Sigmoid colon (tissue), 7 donors: ENCODE results near the gene SREBF1. TPM values are rescaled to one million over a fixed set of nuclear protein-coding genes. Genes with fewer than 3 reads are reported as not detected.

Source experiments
- DNase-seq: peaks from one replicate; pipeline ENCODE4 v3.0.0-alpha.2; 2019
- H3K27ac ChIP-seq, 4 donors: fragments of 200-600 bp; sonication (generic); one replicate each; pipeline ENCODE4 v1.5.1; 2016 to 2019; ENCODE audit warnings: mild to moderate bottlenecking in 1 of 4
- H3K27me3 ChIP-seq, 3 donors: fragments of 200-600 bp; sonication (generic); one replicate each; pipeline ENCODE4 v1.5.1; 2019; ENCODE audit warnings: mild to moderate bottlenecking in 1 of 3
- H3K36me3 ChIP-seq, 4 donors: fragments of 200-600 bp; sonication (generic); one replicate each; pipeline ENCODE4 v1.5.1; 2016 to 2019
- H3K4me1 ChIP-seq, 4 donors: fragments of 200-600 bp; sonication (generic); one replicate each; pipeline ENCODE4 v1.5.1; 2017 to 2019
- H3K4me3 ChIP-seq, 4 donors: fragments of 200-600 bp; sonication (generic); one replicate each; pipeline ENCODE4 v1.5.1; 2017 to 2019; ENCODE audit warnings: mild to moderate bottlenecking in 2 of 4, moderate library complexity in 1 of 4
- H3K9me3 ChIP-seq, 4 donors: fragments of 200-600 bp in 3 of 4; sonication (generic) in 3 of 4; one replicate each; pipeline versions ENCODE4 v1.5.1 to v1.6.1; 2013 to 2019
- CTCF ChIP-seq, 4 experiments: fragments of 450-650 bp in 3 of 4; fragments of 200-600 bp in 1 of 4; IDR thresholded peaks; one replicate each; pipeline ENCODE4 v1.5.1; 2016 to 2019; ENCODE audit warnings: antibody characterized with exemption in 4 of 4, mild to moderate bottlenecking in 3 of 4, moderate library complexity in 2 of 4
- EP300 ChIP-seq, 4 donors: sonication (generic); formaldehyde crosslinking; IDR thresholded peaks; one replicate each; pipeline ENCODE4 v1.6.1; 2017; ENCODE audit warnings: antibody characterized with exemption in 4 of 4
- POLR2A ChIP-seq, 2 donors: fragments of 450-650 bp; IDR thresholded peaks; one replicate each; pipeline ENCODE4 v1.6.1; 2016; ENCODE audit warnings: antibody characterized with exemption in 2 of 2, mild to moderate bottlenecking in 2 of 2, moderate library complexity in 2 of 2
- POLR2AphosphoS5 ChIP-seq, 4 donors: sonication (generic); formaldehyde crosslinking; IDR thresholded peaks; one replicate each; pipeline ENCODE4 v1.6.1; 2017; ENCODE audit warnings: antibody characterized with exemption in 4 of 4
- WGBS, 2 donors: extraction: QIAGEN DNeasy Blood & Tissue Kit; methylation state at CpG; one replicate each; pipeline ENCODE4 v1.1.7; 2013; 5-methylcytosine and 5-hydroxymethylcytosine counted together
- intact Hi-C: fragments of 100-400 bp; cut with DNase I; formaldehyde crosslinking; loops from one replicate; pipeline ENCODE4 v1.15.1; 2023
- polyA plus RNA-seq, 3 donors: library from polyadenylated mRNA; stranded (reverse); fragments of 200-250 nt; gene quantifications; one replicate each; pipeline ENCODE4 v1.2.3, GENCODE V29; 2013
- total RNA-seq, 4 donors: library from RNA; depleted of rRNA; stranded (reverse); fragments of >200 nt; gene quantifications; one replicate each; pipeline ENCODE4 v1.1.0, GENCODE V29; 2016
- donor health status: healthy with polysubstance abuse.
- donor health status: Bipolar disorder and iron deficiency.
- donor health status: healthy.

SREBF1 gene
- total and polyA plus RNA-seq, 7 donors = 10.2 to 172 (median 38.6) TPM

DNA sequence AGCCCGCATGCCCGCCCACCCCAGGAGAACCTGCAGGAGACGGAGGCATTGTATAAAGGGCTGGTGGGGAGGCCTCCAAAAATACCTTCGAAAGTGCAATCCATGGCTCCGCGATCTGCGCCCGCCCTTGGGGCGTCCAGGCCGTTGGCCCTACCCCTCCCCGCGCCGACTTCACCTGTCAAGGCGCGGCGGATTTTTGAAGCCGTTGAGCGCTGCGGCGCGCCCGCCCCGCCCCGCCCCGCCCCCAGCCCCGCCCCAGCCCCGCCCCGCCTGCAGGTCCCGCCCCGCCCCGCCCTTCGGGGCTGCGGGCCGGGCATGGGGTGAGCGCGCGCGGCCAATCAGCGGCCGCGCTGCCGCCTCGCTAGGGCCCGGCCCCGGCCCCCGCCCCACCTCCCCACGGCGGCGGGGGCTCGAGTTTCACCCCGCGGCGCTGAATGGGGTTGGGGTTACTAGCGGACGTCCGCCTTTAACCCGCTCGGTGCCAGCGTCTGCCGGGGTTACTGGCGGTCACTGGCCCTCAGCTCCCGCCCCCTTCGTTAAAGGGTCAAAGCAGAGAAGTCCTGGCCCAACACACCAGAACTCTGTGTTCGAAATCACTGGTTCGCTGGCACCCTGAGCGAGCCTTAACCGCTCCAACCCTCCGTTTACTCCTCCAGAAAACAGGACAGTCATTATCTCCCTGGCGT is 13.2 kb downstream of the SREBF1 start:
- intact Hi-C loops = loop anchor here (2.0 kb wide), 1 partner anchor 13 kb away; the partner anchor contains the start of gene SREBF1
- Histone ChIP-seq H3K27me3 (no peaks in the 10 kb centered on the region), H3K36me3 (peaks cover 10 to 21% (median 12%) of the 10 kb centered on the region in 4 donors), H3K4me3 (peak overlapping the region; percentile 32 to 55 (median 52)), H3K9me3 (no peaks in the 10 kb centered on the region), H3K4me1 (peaks cover 0 to 86% (median 81%) of the 10 kb centered on the region in 4 donors), H3K27ac (peak overlapping the region; percentile 83 to 90 (median 86))
- peak; percentile 96 for DNase-seq
- no peak for TF ChIP-seq CTCF (IDR thresholded peaks at IDR 0.05)
- peak in 1 of 4 donors; percentile 53 for TF ChIP-seq EP300 (IDR thresholded peaks at IDR 0.05)
- TF ChIP-seq POLR2A (IDR thresholded peaks at IDR 0.05) = peak in 1 of 2 donors; percentile 48
- TF ChIP-seq POLR2AphosphoS5 (IDR thresholded peaks at IDR 0.05) = peak in 3 of 4 donors; percentile 63 to 68 (median 64)
- WGBS, 2 donors = 1 to 2% methylated on average over 69 of the region's 69 CpGs

- intact Hi-C loops = loop anchor here (2.0 kb wide), 1 partner anchor 14 kb away; the partner anchor contains the start of gene SREBF1
- DNase-seq = no peak
- peak overlapping the region; percentile 44 to 90 (median 84) for H3K27ac ChIP-seq
- H3K9me3 ChIP-seq = no peaks in the 10 kb centered on the region
- H3K27me3 ChIP-seq = no peaks in the 10 kb centered on the region
- peaks cover 11 to 27% (median 17%) of the 10 kb centered on the region in 4 donors for H3K36me3 ChIP-seq
- peak overlapping the region; percentile 32 to 55 (median 52) for H3K4me3 ChIP-seq
- 18 to 62% methylated on average over 3 of the region's 3 CpGs for WGBS, 2 donors
- peaks cover 0 to 95% (median 84%) of the 10 kb centered on the region in 4 donors for H3K4me1 ChIP-seq
- TF ChIP-seq POLR2A (IDR thresholded peaks at IDR 0.05) = no peak
- no peak for TF ChIP-seq EP300 (IDR thresholded peaks at IDR 0.05)
- TF ChIP-seq POLR2AphosphoS5 (IDR thresholded peaks at IDR 0.05) = no peak
- no peak for TF ChIP-seq CTCF (IDR thresholded peaks at IDR 0.05)
Observed at GRCh38 chr17:17822616-17823015, 14.2 kb downstream of the SREBF1 start.

GRCh38 chr17:17822189-17822588 is 14.6 kb downstream of the SREBF1 start:
- WGBS, 2 donors = 20 to 54% methylated on average over 1 of the region's 1 CpG
- H3K9me3 ChIP-seq = no peaks in the 10 kb centered on the region
- peaks cover 14 to 31% (median 20%) of the 10 kb centered on the region in 4 donors for H3K36me3 ChIP-seq
- H3K4me1 ChIP-seq = peaks cover 0 to 94% (median 84%) of the 10 kb centered on the region in 4 donors
- H3K4me3 ChIP-seq = peak overlapping the region in 3 of 4 donors; percentile 49 to 55 (median 54)
- H3K27me3 ChIP-seq = no peaks in the 10 kb centered on the region
- DNase-seq = peak; percentile 94
- no peak for TF ChIP-seq EP300 (IDR thresholded peaks at IDR 0.05)
- TF ChIP-seq POLR2A (IDR thresholded peaks at IDR 0.05) = peak in 1 of 2 donors; percentile 15
- TF ChIP-seq POLR2AphosphoS5 (IDR thresholded peaks at IDR 0.05) = peak; percentile 18 to 73 (median 57)
- intact Hi-C loops = loop anchor here (2.0 kb wide), 1 partner anchor 15 kb away; the partner anchor contains the start of gene SREBF1
- H3K27ac ChIP-seq = peak overlapping the region; percentile 44 to 90 (median 84)

DNA sequence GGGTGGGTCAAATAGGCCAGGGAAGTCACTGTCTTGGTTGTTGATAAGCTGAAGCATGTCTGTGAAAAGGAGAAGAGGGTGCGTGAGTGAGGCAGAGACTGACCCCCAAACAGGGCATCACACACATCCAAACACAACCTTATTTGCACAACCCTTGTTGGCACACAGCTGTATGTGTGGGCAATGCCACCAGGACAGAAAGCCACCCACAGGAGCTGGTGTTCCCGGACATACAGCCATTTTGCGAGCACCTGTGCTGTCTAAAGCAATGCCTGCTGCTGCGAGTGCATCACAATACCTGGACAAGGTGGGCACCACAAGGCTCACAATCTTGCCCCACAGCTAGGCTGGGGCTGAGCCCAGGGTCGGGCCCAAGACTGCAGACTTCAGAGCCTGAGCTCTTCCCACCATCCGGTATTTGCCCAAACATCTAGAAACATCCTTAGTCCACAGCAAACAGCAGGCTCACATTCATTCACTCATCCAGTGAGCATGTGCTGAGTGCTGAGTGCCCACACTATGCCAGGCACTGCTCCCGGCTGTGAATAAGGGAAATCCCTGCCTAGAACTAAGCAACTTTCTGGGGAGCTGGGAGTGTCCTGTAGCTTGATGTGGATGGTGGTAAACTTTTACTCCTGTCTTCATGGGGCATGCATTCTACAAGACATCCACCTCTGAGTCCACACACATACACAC is 16.2 kb downstream of the SREBF1 start:
- intact Hi-C loops = no loop called here
- Histone ChIP-seq H3K4me1 (peaks cover 0 to 80% (median 76%) of the 10 kb centered on the region in 4 donors), H3K36me3 (peaks cover 14 to 42% (median 31%) of the 10 kb centered on the region in 4 donors), H3K4me3 (no peak overlapping the region), H3K27ac (peak overlapping the region in 3 of 4 donors; percentile 41 to 86 (median 83)), H3K27me3 (no peaks in the 10 kb centered on the region), H3K9me3 (no peaks in the 10 kb centered on the region)
- DNase-seq = no peak
- TF ChIP-seq CTCF (IDR thresholded peaks at IDR 0.05) (no peak), POLR2A (IDR thresholded peaks at IDR 0.05) (no peak), POLR2AphosphoS5 (IDR thresholded peaks at IDR 0.05) (no peak), EP300 (IDR thresholded peaks at IDR 0.05) (no peak)
- WGBS, 2 donors = 64 to 91% methylated on average over 7 of the region's 7 CpGs

DNA sequence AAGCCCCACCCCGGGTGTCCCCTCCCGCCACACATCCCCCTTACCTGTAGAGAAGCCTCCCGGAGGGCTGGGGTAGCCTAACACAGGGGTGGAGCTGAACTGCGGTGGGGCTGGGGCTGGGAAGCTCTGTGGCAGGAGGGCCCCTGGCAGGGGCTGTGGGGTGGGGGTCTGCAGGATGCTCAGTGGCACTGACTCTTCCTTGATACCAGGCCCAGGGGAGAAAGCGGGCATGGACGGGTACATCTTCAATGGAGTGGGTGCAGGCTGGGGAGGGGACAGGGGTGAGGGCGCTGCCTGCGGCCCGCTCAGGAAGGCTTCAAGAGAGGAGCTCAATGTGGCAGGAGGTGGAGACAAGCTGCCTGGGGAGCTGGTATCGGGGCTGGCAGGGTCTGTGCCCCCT is 16.7 kb downstream of the SREBF1 start:
- no peak for TF ChIP-seq POLR2AphosphoS5 (IDR thresholded peaks at IDR 0.05)
- no peak for TF ChIP-seq EP300 (IDR thresholded peaks at IDR 0.05)
- TF ChIP-seq CTCF (IDR thresholded peaks at IDR 0.05) = no peak
- TF ChIP-seq POLR2A (IDR thresholded peaks at IDR 0.05) = no peak
- Histone ChIP-seq H3K4me1 (peaks cover 0 to 80% (median 76%) of the 10 kb centered on the region in 4 donors), H3K9me3 (no peaks in the 10 kb centered on the region), H3K27me3 (no peaks in the 10 kb centered on the region), H3K27ac (peak overlapping the region in 3 of 4 donors; percentile 41 to 86 (median 83)), H3K36me3 (peaks cover 14 to 47% (median 31%) of the 10 kb centered on the region in 4 donors), H3K4me3 (no peak overlapping the region)
- DNase-seq = no peak
- 78 to 82% methylated on average over 10 of the region's 10 CpGs for WGBS, 2 donors
- intact Hi-C loops = no loop called here
